ENCODE data around the gene SH2B2. TPM values are rescaled to one million over a fixed set of nuclear protein-coding genes. Genes with fewer than 3 reads are reported as not detected.
A peak's percentile ranks its signal among the peaks of the same experiment; 100 is the strongest.

SH2B2 gene
- total RNA-seq, 1 experiment from 2014 or later, result 12.1 TPM

- no peaks in the 10 kb centered on the region for H3K79me2 ChIP-seq (ENCODE audit: low read depth)
- intact Hi-C loops (cut with micrococcal nuclease; ENCODE audit: unreplicated experiment), result no loop called here
- no peak for TF ChIP-seq CTCF (conservative IDR thresholded peaks at IDR 0.05)
- no peak for TF ChIP-seq EZH2 (IDR thresholded peaks at IDR 0.05; ENCODE audit: low read depth)
- no peaks in the 10 kb centered on the region for H3K9me3 ChIP-seq (ENCODE audit: insufficient read depth, low read depth)
- H3K4me3 ChIP-seq, result no peak overlapping the region
- H3F3A ChIP-seq (ENCODE audit: insufficient read depth, low read depth), result peaks cover 8% of the 10 kb centered on the region; the same call in 1 of the 2 replicates
- H3K4me2 ChIP-seq, result no peak overlapping the region
- BruUV-seq (replicated peaks), result TSS peak; percentile 39
- POLR2A ChIA-PET (ENCODE audit: unreplicated experiment), result no interaction called here
- H3K27ac ChIP-seq, result no peak overlapping the region
- H3K4me1 ChIP-seq (replicated peaks; ENCODE audit: insufficient read depth), result 0 out of 2 replicates have a peak, but pooled peaks cover 5% of the 10 kb centered on the region
- CTCF ChIA-PET, result interaction anchor here (0.6 kb wide), 1 partner anchor 11 kb away, joined by 6 read pairs; no protein-coding TSS in a partner anchor
- no peak overlapping the region for H2AFZ ChIP-seq
- H4K20me1 ChIP-seq (ENCODE audit: insufficient read depth), result no peaks in the 10 kb centered on the region
- H3K36me3 ChIP-seq (ENCODE audit: low read depth), result no peaks in the 10 kb centered on the region
- H3K9me2 ChIP-seq (ENCODE audit: insufficient read depth), result no peaks in the 10 kb centered on the region
- H3K27me3 ChIP-seq (ENCODE audit: insufficient read depth, low read depth), result no peaks in the 10 kb centered on the region
- no peak for DNase-seq
These were observed 3.0 kb upstream of the SH2B2 start for GRCh38 chr7:102283477-102284189.

DNA sequence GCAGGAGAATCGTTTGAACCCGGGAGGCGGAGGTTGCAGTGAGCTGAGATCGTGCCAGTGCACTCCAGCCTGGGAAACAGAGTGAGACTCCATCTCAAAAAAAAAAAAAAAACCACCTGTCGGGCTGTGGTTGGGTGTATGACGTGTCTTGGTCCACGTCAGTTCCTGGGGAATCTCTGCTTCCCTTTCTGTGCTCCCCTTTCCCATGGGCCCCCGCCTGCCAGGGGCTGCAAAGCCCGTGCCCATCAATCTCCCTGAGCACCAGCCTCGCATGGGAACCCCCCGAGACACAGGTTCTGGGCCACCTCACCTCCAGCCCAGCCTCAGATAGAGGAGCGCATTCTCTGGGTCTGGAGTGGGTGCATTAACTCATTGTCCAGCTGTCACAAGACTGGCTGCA is 2.3 kb upstream of the SH2B2 start:
- TF ChIP-seq EZH2 (IDR thresholded peaks at IDR 0.05; ENCODE audit: low read depth) (no peak), CTCF (conservative IDR thresholded peaks at IDR 0.05) (no peak)
- H2AFZ ChIP-seq, result no peak overlapping the region
- no peaks in the 10 kb centered on the region for H3K79me2 ChIP-seq (ENCODE audit: low read depth)
- no TSS peak for BruUV-seq (replicated peaks)
- no peaks in the 10 kb centered on the region for H4K20me1 ChIP-seq (ENCODE audit: insufficient read depth)
- no peaks in the 10 kb centered on the region for H3K27me3 ChIP-seq (ENCODE audit: insufficient read depth, low read depth)
- intact Hi-C loops (cut with micrococcal nuclease; ENCODE audit: unreplicated experiment), result no loop called here
- H3K4me2 ChIP-seq, result peak overlapping the region; percentile 30; the same call in 1 of the 2 replicates
- CTCF ChIA-PET, result interaction anchor here (0.6 kb wide), 1 partner anchor 10 kb away, joined by 6 read pairs; no protein-coding TSS in a partner anchor
- H3K9me2 ChIP-seq (ENCODE audit: insufficient read depth), result no peaks in the 10 kb centered on the region
- no peaks in the 10 kb centered on the region for H3K36me3 ChIP-seq (ENCODE audit: low read depth)
- no peak overlapping the region for H3K4me3 ChIP-seq
- H3K27ac ChIP-seq, result no peak overlapping the region
- 0 out of 2 replicates have a peak, but pooled peaks cover 5% of the 10 kb centered on the region for H3K4me1 ChIP-seq (replicated peaks; ENCODE audit: insufficient read depth)
- no peak for DNase-seq
- peaks cover 10% of the 10 kb centered on the region; the same call in 1 of the 2 replicates for H3F3A ChIP-seq (ENCODE audit: insufficient read depth, low read depth)
- no peaks in the 10 kb centered on the region for H3K9me3 ChIP-seq (ENCODE audit: insufficient read depth, low read depth)
- POLR2A ChIA-PET (ENCODE audit: unreplicated experiment), result no interaction called here

GRCh38 chr7:102284891-102285539 is 1.7 kb upstream of the SH2B2 start:
- Histone ChIP-seq H3K27me3 (ENCODE audit: insufficient read depth, low read depth) (no peaks in the 10 kb centered on the region), H3F3A (ENCODE audit: insufficient read depth, low read depth) (peaks cover 10% of the 10 kb centered on the region; the same call in 1 of the 2 replicates), H3K79me2 (ENCODE audit: low read depth) (no peaks in the 10 kb centered on the region), H2AFZ (no peak overlapping the region), H3K4me2 (no peak overlapping the region), H3K36me3 (ENCODE audit: low read depth) (no peaks in the 10 kb centered on the region), H3K4me3 (no peak overlapping the region), H3K27ac (no peak overlapping the region), H3K4me1 (replicated peaks; ENCODE audit: insufficient read depth) (0 out of 2 replicates have a peak, but pooled peaks cover 5% of the 10 kb centered on the region), H4K20me1 (ENCODE audit: insufficient read depth) (no peaks in the 10 kb centered on the region), H3K9me3 (ENCODE audit: insufficient read depth, low read depth) (no peaks in the 10 kb centered on the region), H3K9me2 (ENCODE audit: insufficient read depth) (no peaks in the 10 kb centered on the region)
- CTCF ChIA-PET, result no interaction called here
- DNase-seq, result no peak
- POLR2A ChIA-PET (ENCODE audit: unreplicated experiment), result no interaction called here
- intact Hi-C loops (cut with micrococcal nuclease; ENCODE audit: unreplicated experiment), result loop anchor here (5.0 kb wide), 1 partner anchor 77 kb away; no protein-coding TSS in a partner anchor
- TF ChIP-seq EZH2 (IDR thresholded peaks at IDR 0.05; ENCODE audit: low read depth), result no peak
- TF ChIP-seq CTCF (conservative IDR thresholded peaks at IDR 0.05), result no peak
- no TSS peak for BruUV-seq (replicated peaks)

All from PC-9 (cell line).